Lower leg skin (tissue), 3 donors: ENCODE data around the gene ARL2BP.

Experiments
- POLR2A ChIP-seq, 2 donors: fragments of 450-650 bp; IDR thresholded peaks; one replicate each; pipeline ENCODE4 v1.6.1; 2016 to 2017; ENCODE audit warnings: antibody characterized with exemption in 2 of 2, mild to moderate bottlenecking in 1 of 2, moderate library complexity in 1 of 2
- TF ChIP-seq, protein P1 (sequence below), 3 donors: fragments of 450-650 bp; IDR thresholded peaks; one replicate each; pipeline ENCODE4 v1.5.1; 2016; ENCODE audit warnings: antibody characterized with exemption in 3 of 3, mild to moderate bottlenecking in 3 of 3, moderate library complexity in 2 of 3

DNA sequence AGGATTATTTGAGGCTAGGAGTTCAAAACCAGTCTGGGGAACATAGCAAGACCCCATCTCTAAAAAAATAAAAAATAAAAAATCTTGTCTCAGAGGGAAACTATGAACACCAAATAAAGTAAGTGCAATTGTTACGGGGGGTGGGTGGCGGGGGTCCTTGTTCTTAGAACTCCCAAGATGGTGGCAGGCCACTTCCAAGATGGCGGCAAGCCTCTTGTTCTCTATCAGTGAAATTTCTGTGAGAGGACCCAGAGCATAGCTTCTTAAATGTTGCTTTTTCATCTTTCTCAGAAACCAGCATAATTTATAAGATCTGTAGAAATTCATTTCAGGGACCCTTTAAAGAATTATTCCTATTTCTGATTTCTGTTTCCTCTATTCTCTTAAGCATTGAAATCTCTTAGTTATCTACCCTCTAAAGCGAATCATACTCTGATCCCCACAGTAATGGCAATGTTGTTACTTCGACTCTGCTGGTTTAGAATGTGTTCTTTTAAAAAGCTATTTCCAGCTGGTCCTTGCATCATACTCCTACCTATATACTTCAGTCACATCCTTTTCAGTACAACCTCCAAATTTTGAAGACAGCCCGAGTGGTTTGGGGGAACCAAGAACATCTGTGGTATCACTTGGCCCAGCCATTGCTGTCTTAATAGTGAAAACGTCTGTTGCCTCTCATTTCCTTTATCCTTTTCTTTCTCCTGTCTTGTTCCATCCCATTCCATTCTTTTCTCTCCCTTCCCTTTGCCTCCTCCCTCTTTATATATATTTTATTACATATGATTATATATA is 42.8 kb upstream of the ARL2BP start:
- TF ChIP-seq, protein P1, sequence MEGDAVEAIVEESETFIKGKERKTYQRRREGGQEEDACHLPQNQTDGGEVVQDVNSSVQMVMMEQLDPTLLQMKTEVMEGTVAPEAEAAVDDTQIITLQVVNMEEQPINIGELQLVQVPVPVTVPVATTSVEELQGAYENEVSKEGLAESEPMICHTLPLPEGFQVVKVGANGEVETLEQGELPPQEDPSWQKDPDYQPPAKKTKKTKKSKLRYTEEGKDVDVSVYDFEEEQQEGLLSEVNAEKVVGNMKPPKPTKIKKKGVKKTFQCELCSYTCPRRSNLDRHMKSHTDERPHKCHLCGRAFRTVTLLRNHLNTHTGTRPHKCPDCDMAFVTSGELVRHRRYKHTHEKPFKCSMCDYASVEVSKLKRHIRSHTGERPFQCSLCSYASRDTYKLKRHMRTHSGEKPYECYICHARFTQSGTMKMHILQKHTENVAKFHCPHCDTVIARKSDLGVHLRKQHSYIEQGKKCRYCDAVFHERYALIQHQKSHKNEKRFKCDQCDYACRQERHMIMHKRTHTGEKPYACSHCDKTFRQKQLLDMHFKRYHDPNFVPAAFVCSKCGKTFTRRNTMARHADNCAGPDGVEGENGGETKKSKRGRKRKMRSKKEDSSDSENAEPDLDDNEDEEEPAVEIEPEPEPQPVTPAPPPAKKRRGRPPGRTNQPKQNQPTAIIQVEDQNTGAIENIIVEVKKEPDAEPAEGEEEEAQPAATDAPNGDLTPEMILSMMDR (IDR thresholded peaks at IDR 0.05) = no peak
- no peak for TF ChIP-seq POLR2A (IDR thresholded peaks at IDR 0.05)
